ENCODE results near the gene SURF4.
"Not testable (repeated sequence)": the region's sequence is repeated elsewhere in the genome, so short reads cannot be mapped to it uniquely, and the experiment has no call there.

Gene SURF4

GRCh38 chr9:133334161-133334560 is 41.7 kb downstream of the SURF4 start:
- DNase-seq (ENCODE audit: low spot score): no peak

GRCh38 chr9:133333566-133333965 is 42.3 kb downstream of the SURF4 start:
- no peak for DNase-seq (ENCODE audit: low spot score)

GRCh38 chr9:133333011-133333410 is 42.8 kb downstream of the SURF4 start:
- DNase-seq (ENCODE audit: low spot score): no peak

- DNase-seq (ENCODE audit: low spot score): no peak
Observed at GRCh38 chr9:133332381-133332730, 43.5 kb downstream of the SURF4 start.

- DNase-seq (ENCODE audit: low spot score): no peak
Observed at GRCh38 chr9:133331641-133332380, 44.0 kb downstream of the SURF4 start.

GRCh38 chr9:133331221-133331620 is 44.6 kb downstream of the SURF4 start:
- DNase-seq (ENCODE audit: low spot score): no peak

GRCh38 chr9:133329306-133330156 is 46.3 kb downstream of the SURF4 start:
- DNase-seq (ENCODE audit: low spot score): not testable (repeated sequence)

GRCh38 chr9:133327834-133328484 is 47.9 kb downstream of the SURF4 start:
- DNase-seq (ENCODE audit: low spot score): no peak

GRCh38 chr9:133327021-133327420 is 48.8 kb downstream of the SURF4 start:
- DNase-seq (ENCODE audit: low spot score): not testable (repeated sequence)

GRCh38 chr9:133323991-133324703 is 51.7 kb downstream of the SURF4 start:
- DNase-seq (ENCODE audit: low spot score): no peak

- no peak for DNase-seq (ENCODE audit: low spot score)
Observed at GRCh38 chr9:133323211-133323610, 52.6 kb downstream of the SURF4 start.

- no peak for DNase-seq (ENCODE audit: low spot score)
Observed at GRCh38 chr9:133322701-133323100, 53.2 kb downstream of the SURF4 start.

GRCh38 chr9:133321411-133321935 is 54.4 kb downstream of the SURF4 start:
- no peak for DNase-seq (ENCODE audit: low spot score)

- no peak for DNase-seq (ENCODE audit: low spot score)
Observed at GRCh38 chr9:133320421-133320881, 55.4 kb downstream of the SURF4 start.

GRCh38 chr9:133317551-133317950 is 58.3 kb downstream of the SURF4 start:
- DNase-seq (ENCODE audit: low spot score): not testable (repeated sequence)

GRCh38 chr9:133315997-133316396 is 59.9 kb downstream of the SURF4 start:
- no peak for DNase-seq (ENCODE audit: low spot score)
